AG09309 (cell line): ENCODE results near the gene NDST1.

Experiments
- DNase-seq: peaks from one replicate; pipeline ENCODE4 v3.0.0-alpha.2; 2010; ENCODE audit warnings: low read depth
- H3K4me3 ChIP-seq: 2 replicates; pipeline ENCODE4 v1.5.1; 2011; ENCODE audit warnings: mild to moderate bottlenecking, low read depth, low read length, moderate library complexity; ENCODE audit not compliant: control insufficient read depth
- CTCF ChIP-seq: IDR thresholded peaks from 2 replicates; pipeline ENCODE4 v1.5.1; 2011; ENCODE audit warnings: mild to moderate bottlenecking, low read depth, low read length, inconsistent platforms; ENCODE audit not compliant: insufficient read depth, control insufficient read depth; ENCODE audit errors: missing control alignments

Gene NDST1

GRCh38 chr5:150554857-150555256, 46.9 kb downstream of the NDST1 start:
- no peak for TF ChIP-seq CTCF
- DNase-seq: no peak
- H3K4me3 ChIP-seq: no peak overlapping the region

- H3K4me3 ChIP-seq: no peak overlapping the region
- TF ChIP-seq CTCF: no peak
- DNase-seq: no peak
Observed at GRCh38 chr5:150556106-150556505, 48.2 kb downstream of the NDST1 start.

- no peak for DNase-seq
- H3K4me3 ChIP-seq: no peak overlapping the region
- TF ChIP-seq CTCF: no peak
Observed at GRCh38 chr5:150556859-150557508, 49.1 kb downstream of the NDST1 start.

- no peak for TF ChIP-seq CTCF
- H3K4me3 ChIP-seq: no peak overlapping the region
- DNase-seq: no peak
Observed at GRCh38 chr5:150557509-150557872, 49.6 kb downstream of the NDST1 start.

GRCh38 chr5:150558088-150558621, 50.2 kb downstream of the NDST1 start:
- DNase-seq: no peak
- no peak for TF ChIP-seq CTCF
- H3K4me3 ChIP-seq: no peak overlapping the region

GRCh38 chr5:150559088-150559487, 51.2 kb downstream of the NDST1 start:
- no peak overlapping the region for H3K4me3 ChIP-seq
- TF ChIP-seq CTCF: no peak
- DNase-seq: no peak
